Right kidney (tissue), 1 donor: Measurements from ENCODE around the gene SMCO4.

Source experiments
- DNase-seq: peaks from one replicate; pipeline ENCODE4 v3.0.0-alpha.2; 2016

The SMCO4 gene

DNA sequence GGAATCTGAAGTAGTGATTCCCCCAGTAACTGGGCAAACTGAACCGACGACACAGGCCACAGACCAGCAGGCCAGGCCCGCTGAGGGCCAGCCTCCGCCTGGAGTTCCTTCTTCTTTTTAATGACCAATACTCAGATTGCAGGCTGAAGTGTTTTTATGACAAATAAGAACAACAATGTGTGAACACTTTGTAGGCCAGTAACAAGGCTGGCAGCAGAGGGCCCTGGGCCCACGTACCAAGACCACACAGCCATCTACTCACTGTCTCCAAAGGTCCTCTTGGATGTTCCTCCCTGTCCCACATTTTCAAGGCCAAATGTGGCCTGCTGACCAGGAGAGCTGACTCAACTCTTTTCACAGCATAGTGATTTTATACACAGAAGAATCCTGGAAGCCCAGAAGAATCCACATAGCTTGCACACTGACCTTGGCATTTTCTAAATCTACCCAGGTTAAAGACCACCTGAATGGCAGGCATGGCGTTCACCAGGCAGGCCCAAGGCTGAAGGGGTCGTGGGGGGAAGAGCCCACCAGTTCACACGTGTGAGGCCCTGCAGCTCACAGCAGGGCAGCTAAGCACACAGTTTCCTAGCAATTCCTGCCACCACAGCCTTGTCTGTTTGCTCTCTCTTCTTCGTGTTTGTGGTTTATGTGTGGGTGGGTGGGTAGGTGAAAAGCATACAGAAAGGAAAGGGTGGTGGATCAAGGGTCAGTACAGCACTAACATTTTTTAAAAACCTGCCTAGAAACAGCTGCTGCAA is 13.3 kb downstream of the SMCO4 start:
- no peak for DNase-seq

DNA sequence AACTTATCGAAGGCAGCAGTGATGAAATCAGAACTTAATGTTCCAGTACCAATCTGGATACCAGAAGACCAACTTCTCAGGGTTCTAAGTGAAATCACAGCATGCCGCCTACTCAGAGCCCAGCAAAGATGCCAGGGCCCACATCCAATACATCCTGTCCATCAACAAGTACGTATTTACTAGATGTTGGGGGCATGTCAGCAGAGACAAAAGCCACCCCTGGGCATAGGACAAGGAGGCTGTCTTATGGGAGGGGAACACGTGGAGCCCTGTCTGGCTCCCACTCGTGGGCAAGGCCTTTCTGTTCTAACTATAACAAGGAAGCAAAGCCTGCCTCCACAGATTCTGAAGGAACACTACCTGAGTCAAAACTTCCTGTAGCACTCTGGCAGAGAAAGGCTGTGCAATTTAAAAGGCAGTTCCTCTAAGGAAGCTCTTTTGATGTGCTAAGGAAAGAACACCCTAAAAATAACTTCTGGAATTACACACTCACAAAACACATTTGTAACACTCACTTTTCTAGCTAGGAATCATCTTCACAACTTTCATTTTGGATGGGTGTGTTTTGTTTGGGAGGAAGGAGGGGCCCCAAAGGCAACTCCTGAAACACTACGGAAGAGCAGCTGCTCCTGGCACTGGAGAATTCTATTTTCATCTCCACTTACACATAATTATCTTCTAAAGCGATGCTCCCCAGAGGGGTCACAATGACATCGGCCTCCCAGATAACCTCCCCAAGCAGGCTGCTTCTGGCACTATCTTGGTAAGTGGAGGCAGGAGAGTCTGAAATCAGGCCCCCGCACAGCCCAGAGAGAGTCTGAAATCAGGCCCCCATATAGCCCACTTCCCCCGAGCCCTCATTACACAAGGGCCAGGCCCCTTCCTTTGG is 14.2 kb downstream of the SMCO4 start:
- DNase-seq: no peak

DNA sequence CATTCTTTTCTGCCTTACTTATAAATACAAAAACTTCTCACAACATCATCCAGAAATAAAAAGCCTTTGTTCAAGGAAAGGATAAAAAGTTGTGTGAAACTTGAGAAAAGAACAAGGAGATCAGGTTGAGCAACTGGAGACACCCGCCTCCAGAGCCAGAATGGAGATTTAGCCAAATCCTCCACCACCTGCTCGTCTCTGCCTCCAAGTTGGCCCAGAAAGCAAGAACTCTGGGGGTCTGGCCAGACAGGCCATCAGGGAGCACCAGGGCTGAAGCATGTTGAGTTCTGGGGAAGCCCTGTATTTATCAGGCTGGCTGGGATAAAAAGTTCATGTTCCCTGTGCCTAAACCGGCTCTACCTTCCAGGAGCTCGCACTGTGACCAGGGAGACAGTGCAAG is 14.9 kb downstream of the SMCO4 start:
- DNase-seq: no peak

DNA sequence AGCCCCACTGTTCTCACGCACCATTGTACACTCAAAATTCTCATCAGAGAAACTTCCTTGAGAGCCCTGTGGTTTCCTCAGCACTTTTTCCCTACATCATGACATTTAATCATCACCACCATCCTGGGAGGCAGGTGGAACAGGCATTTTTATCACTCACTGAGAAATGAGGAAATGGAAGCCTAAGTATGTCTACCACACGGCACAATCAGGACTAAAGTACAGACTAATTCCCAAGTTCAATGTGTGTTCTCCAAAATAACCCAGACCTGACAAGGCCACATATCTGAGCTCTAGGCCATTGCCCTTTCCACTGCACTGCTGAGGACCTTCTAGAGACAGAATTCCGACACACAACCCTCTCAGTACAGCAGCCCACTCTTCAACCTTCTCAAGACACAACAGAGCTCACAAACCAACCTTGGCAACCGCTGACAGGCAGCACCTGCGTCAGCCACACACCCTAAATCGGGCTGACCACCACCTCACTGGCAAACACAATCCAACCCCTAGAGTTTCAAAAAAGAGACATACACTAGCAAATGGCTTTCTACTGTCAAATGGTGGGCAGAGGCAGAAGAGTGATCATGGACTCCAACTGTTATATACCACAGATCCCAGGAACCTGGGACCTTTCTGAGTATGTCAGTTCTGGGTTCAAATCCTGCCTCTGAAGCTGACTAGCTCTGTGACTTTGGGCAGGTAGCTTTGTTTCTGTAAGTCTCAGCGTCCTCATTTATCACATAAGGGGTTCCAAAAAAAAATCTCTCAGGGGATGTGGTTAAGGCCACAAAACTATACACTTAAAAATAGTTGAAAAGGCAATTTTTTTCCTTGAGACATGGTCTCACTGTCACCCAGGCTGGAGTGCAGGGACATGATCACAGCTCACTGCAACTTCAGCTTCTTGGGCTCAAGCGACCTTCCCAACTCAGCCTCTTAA is 16.3 kb downstream of the SMCO4 start:
- no peak for DNase-seq

DNA sequence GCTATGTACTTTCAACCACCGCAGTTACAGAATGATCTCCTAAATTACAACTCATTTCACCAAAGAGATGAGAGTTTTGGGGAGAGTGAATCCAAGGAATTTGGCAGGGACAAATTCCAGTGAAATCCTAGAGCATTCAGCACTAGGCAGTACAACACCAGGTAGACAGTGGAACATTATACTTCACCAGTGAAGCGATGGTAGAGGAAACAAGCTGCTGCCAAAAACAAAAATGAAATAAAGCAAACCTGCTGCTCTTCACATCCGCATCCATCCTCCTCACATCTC is 16.9 kb downstream of the SMCO4 start:
- no peak for DNase-seq

DNA sequence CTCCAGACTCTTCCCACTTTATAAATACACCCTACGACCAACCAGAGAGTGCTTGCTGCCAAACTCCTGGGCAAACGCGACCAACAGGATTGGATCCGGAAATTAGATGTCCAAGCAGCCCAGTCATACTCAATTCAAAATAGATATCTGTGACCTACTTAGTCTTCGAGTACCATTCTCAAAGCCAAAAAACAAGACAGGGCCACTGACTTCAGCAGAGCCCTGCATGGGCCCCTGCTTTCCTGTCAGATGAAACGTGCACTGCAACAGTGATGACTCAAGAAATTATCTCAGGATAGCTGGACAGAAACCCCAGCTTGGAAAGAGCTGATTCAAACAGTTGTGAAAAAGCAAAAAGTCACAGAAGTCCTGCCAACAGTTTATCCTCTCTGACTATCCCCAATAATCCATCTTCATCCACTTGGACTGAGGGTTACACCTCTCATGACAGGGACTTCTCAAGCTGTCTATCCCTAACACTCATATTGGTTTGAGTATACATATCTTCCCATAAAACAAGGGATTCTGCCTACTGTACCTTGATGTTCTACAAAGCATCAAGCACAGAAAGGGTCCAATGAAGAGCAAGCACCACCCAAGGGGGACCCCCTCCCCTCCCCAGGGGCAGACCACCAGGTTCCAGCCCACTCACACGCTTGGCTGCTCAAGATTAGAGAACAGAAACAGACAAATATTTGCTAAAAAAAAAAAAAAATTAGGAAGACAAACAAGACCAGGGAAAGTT is 17.4 kb downstream of the SMCO4 start:
- DNase-seq: no peak

DNA sequence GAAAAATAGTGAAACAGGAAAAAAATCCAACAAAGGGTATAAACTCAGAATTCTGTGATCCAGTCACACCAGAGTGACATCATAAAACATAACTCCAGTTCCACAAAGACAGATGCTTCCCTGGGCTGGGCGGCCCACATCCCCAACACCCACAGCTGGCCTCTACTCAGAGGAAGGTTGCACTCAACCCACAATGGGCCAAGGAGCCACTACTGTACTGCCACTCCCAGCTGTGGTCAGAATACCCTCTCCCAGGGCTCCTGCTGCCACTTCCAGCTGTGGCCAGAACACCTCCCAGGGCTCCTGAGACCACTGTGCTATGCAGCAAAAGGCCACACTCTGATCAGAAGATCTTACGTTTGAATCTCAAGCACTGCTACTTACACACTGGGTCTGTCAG is 18.3 kb downstream of the SMCO4 start:
- DNase-seq: no peak

DNA sequence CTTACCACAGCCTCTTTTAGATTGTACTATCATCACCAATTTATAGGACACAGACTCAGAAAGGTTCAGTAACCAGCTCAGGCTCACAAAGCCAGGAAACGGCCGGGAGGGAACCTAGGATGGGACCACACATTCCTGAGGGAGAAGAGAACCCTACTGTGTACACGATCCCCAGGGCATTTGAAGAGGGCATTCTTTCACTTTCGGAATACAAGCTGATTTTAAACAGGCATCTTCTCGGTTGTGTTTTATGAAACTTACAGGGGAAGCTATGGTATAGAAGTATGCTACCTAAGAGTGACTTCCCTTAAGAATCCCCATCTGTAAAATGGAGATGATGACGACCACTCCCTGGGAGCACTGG is 19.0 kb downstream of the SMCO4 start:
- no peak for DNase-seq

DNA sequence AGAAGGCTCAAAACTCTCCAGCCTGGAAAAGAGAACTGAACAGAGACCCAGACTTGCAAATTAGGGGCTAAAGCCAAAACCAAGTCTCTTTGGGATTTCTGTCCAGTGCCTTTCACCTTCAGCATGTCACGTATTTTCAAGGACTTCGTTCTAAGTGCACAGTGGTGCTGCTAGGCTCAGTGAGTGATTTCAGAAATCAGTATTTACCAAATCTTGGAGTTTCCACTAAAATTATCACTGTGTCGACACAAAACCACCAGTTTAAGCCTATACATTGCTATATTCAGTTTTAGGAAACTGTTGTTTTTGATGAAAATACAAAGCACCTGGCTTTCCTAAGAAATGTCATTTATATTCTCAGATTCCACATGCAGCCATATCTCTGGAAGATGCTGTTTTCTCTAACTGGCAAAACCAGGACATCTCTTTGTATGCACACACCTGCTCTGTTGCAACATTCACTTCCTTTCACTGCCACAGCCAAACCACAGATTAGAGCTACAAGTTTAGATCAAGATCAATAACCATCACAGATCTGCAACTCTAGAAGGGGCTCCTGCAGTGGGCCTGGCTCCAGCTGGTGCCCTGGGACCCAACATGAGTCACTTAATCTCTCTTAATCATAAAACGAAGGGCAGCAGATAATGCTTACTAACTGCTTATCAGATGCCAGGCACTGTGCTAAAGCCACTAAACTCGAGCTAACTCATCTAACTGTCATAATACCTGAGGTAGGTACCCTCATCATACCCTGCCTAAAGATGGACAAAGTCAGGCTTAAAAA is 22.3 kb downstream of the SMCO4 start:
- DNase-seq: no peak

DNA sequence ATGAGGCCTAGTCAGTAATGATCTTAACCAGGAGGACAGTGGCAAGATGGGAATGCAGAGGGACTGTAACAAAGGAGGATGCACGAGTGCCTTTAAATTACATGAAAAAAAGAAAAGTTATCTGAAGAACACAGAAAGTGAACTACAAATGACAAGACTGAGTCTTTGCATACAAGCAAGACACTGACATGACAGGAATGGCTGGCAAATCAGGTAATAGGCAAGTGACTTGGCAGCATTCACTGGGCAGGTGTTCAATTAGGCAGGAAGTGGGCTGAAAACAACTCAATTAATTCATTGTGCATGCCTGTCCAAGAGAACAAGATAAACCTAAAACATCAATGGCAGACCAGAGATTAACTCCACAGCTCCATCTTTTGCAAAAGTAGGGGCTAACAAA is 24.0 kb downstream of the SMCO4 start:
- DNase-seq: no peak

DNA sequence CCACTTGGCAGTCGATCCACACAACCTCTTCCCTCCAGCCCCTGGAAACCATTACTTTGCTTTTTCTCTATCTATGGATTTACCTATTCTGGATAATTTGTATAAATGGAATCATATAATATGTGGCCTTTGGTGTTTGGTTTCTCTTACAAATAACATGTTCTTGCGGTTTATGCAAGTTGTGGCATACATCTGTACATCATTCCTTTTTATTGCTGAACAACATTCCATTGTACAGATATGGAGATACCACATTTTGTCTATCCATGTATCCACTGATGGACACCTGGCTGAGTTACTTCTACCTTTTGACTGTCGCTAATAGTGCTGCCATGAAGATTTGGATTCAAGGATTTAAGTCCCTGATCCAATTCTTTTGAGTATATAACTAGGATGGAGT is 25.1 kb downstream of the SMCO4 start:
- DNase-seq: no peak

DNA sequence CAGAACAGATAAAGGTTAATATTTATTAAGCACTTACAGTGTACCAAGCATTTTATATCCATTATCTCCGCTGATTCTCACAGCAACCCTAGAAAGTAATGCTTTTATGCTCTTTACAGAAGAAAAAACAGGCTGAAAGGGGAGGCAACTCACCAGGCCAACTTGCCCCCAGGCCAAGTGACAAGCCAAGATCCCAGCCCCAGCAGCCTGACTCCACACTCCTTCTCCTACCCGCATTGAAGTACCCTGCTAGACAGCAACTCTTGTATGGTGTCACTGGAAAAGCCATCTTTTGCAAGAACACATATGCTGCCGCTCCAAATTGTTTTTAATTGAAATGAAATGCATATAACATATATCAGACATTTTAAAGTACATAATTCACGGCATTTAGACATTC is 25.6 kb downstream of the SMCO4 start:
- DNase-seq: no peak

DNA sequence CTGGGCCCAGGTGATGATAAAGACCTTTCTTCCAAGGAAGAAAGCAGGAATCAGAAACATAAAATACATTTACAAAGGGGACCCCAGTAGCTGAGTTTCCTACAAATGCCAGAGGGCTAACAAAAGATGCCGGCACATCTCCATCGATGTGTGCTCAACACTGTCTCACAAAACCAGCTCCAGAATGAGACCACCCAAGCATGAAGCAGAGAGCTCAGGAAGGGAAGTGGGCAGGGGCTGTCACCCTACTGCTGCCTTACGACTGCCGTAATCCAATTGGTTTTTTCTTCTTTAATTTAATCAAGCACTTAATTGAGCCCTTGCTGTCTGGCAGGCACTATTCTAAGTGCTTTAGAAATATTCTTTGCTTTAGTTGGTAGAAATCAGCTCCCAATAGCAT is 26.1 kb downstream of the SMCO4 start:
- DNase-seq: no peak

DNA sequence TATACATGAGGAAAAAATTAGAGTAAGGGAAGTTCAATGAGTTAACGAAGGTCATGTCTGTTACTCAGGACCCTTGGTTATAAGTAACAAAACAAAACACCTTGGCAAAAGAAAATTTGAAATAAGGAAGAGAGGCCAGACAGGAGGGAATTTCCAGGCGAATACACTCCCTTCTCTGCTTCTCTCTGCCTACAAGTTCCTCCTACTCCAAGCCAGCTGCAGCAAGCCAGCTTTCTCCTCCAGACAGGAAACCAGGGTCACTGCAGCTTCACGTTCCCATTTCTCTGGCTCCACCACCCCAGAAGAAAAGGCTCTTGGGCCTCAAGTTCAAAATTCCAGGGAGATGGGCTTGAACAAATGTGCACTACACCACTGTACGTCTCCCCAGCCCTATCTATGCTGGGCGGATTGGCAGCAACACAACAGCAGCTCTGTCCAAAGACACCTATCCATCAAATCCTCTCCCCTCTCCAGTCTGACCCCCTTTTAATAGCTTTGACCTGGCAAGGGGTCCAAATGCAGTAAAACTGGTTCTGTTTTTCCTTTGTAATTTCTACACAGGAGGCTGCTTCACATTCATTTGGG is 27.7 kb downstream of the SMCO4 start:
- DNase-seq: no peak

DNA sequence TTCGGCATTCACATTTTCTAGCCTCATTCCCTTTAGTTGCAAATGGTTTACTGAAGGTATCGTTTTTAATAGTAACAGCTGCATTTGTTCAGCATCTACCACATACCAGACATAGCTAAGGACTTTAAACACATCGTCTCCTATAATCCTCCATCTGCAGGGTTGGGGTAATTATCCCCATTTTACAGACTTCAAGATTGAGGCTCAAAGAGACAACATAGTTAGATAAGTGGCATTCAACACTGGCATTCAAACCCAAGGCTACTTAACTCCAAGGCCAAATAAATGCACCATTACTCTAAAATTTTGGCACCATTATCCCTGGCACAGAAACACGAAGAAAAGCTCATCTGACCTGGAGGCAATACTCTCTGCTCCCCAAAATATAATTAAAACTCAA is 28.5 kb downstream of the SMCO4 start:
- no peak for DNase-seq

DNA sequence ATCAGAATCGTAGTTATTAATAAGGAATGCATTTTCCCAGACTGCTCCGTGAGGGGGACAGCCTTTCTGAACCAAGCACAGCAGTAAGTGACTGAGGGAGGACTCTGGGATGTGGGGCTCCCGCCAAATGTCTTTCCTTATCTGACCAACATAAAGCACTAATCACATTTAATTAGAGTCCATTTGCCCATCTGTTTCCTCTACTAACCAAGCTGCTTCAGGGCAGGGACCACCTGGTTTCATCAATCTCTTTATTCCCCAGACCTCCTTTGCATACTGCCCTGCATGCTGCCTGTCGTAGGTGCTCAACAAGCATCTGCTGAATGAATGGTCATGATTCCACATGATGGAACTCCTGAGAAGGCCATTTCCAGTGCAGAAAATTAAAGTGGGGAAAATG is 29.4 kb downstream of the SMCO4 start:
- no peak for DNase-seq

DNA sequence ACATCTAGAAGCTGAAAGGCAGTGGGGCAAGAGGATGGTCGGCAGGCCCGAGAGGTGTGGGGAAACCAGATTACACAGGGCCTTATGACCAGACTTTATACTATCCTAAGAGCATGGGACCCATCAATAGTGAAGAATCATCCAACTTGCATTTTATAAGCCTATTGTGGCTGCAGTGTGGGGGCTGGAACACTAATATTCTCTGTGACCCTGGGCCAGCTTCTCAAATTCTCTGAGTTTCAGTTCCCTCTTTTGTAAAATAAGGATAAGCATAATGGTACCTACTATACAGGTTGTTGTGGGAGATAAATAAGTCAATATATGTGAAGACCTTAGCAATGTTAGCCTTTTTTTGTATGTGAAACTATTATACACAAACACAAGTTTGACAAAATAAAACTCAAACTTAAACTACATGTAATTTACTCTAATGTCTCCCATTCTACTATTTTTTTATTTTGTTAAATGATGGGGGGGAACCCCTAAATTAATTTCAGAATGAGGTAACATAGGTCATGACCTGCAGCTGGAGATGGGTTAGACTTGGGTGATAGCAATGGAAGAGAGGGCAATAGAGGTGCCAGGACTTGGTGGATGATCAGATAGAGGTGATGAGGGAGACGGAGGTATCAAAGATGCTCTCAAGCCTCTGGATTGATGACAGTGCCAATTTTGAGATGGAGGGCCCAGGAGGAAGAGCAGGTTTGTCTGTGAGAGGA is 30.1 kb downstream of the SMCO4 start:
- no peak for DNase-seq

DNA sequence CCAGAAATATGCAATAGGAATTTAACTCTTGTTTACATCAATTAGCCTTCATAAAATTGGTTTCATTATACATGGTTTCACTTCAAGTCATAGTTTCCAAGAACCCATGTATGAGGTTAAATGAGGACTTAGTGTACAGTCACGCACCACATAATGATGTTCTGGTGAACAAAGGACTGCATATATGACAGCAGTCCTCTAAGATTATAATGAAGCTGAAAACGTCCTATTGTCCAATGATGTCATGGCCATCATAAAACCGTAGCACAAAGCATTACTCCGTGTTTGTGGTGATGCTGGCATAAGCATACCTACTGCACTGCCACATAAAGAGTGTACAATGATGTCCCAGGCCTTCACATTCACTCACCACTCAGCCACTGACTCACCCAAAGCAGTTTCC is 31.1 kb downstream of the SMCO4 start:
- DNase-seq: no peak

DNA sequence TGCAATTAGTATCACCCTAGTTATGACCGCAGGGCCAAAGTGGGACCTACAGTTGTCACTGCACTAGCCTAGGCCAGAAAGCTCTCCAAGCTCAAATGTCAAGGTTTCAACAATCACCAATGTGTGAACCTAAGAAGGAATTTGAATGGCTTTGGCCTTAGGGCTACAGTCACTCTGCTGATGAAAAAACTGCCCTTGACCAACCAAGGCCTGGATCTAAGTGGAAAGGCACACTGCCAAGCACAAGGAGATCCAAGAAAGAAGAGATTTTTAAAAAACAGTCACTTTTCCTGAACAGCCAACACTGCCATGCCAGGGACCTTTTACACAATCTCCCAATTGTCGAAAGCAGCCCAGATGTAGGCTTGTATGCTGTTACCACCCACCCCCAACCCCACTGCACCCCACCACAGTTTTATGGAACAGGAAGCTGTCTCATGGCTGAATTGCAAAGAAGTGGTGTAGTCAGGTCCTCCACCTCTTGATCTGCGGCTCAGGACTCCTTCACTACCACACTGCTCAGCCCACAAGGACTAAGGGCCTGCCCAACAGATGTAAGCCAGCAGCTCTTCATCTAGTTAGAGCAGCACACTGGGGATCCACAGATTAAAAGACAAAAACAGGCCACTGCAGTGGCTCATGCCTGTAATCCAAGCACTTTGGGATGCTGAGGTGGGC is 32.9 kb downstream of the SMCO4 start:
- DNase-seq: no peak

DNA sequence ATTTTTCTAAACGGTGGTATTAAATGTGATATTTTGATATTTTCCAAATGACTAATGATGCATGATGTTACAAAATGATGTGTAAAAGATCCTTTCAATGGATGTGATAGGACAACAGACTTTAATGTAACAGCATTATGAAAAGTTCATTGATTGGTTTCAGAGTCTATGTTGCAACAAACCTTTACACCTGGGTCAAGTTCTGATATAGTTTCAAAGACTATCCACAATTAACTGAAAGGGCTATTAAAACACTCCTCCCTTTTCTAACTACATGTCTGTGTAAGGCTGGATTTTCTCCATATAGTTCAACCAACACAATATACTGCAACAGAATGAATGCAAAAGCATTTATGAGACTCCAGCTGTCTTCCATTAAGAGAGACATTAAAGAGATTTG is 35.7 kb downstream of the SMCO4 start:
- no peak for DNase-seq
